ENCODE data around the gene C1QTNF12.
A peak's percentile ranks its signal among the peaks of the same experiment; 100 is the strongest.

C1QTNF12 gene

DNA sequence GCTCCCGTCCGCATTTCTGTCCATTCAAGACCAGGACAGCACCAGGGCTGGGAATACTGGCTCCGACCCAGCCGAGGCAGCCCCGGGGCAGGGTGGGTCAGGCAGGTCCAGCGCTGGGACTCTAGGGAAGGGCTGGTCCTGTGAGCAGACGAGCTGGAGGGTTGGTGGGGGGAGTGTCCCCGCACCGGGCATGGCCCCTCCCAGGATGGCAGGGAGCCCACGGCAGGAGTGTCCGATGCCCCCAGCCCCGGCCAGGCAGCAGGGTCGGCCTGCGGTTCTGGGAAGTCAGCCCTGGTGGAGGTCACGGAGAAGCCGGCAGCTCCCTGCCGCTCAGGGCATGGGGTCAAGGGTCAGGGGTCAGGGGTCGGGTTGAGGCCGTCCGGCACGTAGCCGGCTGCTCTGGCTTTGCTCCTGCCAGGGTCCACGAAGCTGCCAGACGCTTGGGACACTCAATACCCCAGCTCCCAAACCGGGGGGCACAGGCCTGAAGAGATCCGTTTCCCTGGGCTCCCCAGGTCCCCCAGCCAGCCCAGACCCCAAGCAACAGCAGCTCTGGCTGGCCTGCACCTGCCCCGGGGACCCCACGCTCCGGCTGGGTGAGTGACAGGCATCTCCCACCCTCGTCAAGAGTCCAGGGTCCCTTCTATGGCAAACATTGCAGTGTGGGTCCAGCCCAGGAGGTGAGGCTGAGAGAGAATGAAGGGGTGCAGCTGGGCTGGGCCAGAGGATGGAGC, 6.7 kb downstream of the C1QTNF12 start:
- DNase-seq = no peak

DNA sequence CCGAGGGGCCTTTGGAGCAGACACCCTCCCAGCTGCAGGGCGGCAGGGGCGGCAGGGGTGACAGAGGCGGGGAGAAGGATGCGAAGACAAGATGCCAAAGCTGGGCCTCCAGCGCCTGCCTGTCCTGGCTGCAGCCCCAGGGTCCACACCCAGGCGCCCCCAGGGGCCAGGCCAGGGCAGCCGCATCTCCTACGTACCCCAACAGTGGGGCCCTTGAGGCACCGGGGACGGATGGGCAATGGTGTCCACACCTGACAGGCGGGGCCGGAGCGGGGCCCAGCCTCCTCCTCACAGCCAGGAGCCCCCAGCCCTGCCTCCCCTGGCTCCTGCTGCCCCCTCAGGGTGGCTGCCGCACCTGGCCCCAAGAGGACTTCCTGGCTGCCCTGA, 7.3 kb downstream of the C1QTNF12 start:
- no peak for DNase-seq

DNA sequence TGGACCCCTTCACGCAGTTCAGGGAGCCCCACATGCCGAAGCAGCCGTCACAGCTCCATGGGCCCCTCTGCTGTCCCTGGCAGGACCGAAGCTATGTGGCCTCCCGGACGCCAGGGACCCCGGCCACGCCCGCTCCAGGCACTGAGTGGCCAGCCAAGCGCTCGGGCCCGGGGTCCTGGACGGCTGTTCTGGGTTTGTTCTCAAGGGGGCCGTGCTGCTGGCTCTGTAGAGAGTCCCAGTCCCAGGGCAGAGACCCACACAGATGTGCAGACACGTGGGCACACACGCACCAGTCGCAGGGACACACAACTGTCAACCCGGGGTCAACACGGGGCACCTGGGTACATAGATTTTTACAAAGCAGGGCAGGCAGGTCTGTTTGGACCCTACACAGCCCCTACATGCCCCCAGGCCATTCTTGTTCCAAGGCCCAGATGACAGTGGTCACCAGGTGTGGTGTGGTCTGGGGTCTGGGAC, 7.8 kb downstream of the C1QTNF12 start:
- no peak for DNase-seq

DNA sequence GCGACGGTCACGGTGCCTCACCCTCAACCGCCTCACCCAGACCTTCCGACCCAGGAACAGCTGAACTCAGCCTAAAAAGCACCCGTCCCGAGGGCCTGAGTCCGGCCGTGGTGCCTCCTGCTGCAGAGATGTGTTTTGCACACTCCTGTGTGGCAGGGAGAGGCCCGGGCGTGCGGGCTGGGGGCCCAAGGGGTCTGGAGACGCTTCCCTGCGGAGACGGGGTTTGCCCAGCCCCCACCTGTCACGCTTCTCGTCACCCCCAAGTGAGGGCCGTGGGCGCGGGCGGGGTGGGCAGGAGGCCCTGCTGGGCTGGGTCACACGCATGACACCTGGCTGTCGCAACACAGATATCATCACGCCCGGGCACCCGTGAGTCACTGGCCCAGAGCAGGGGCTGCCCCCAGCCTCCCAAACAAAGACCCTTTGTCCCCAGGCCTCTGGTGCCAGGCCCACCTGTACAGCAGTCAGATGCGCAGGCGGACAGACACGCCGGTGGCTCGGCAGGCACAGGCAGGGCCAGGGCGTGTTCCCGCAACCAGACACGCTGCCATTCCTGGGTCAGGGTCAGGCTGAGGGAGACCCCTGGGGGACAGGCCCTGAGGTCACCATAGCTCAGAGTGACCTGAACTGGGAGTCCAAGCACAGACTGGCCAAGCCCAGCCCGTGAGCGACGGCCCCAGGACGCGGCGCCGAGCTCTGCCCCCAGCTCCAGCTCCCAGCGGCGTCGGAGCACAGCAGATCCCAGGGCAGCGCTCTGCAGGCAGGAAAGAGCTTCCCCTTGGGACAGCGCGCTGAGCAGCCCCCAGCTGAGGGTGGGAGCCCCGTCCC, 8.4 kb downstream of the C1QTNF12 start:
- DNase-seq = no peak

DNA sequence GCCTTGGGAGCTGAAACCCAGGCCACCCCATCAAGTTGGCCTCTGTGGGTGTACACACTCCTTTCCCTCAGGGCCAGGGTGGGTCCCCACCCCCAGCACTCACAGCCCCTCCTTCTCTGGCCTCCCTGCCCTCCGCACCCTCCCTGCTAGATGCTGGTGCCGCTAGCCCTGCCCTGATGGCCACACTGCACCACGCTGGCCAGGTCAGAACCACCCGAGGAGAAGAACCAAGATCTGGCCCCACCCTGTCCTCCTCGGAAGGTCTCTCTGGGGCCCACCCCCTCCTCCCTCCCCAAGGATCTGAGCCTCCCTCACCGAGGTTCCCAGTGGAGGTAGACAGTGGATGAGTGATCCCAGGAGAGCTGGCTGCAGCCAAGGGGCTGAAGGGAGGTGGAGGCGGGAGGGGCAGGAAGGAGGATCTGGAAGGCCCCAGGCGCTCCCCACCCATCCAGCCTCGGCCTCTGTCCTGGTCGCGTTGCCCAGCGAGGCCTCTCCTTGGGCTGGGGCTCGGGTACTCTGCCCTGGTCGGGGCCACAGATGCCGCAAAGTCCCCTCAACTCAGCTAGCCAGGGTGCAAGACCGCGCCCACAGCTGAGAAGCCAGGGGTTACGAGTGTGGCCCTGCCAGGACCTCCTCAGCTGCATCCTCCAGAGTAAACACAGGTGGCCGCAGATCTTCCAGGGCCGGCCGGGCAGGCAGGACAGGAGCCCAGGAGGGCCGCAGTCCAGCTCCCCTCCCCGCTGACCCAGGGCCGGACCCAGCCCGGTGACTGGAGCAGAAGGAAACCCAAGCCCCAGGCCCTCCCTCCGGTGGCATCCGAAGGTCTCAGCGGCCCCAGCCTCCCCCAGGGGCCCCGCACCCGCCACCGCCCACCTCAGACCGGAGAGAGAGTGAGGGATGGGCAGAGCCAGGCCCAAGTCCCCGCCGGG, 9.3 kb downstream of the C1QTNF12 start:
- DNase-seq = no peak

DNA sequence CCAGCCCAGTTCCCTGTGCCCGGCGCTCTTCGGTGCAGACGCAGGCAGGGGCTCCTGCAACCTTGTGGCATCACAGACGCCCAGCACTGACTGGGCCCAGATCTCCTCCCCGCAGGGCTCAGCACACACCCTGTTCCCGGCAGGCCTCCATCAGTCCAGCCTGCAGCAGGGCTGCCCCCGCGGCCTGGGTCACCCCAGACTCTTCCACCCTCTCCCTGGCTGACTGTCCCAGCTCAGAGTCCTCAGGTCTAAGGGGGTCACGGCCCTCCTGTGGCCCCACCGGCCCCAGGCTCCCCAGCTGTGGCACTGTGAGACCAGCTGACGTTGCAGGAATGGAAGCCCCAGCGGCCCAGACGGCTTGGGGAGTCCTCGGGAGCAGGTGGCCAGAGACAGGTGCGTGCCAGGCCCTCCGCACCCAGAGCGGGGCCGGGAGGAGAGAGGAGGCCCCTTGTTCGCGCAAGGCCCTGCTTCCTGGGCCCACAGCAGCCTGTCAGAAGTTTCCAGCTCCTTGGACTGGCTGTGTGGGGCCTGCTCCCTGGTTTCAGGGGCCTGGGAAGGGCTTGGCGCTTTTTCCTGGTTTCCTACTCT, 10.3 kb downstream of the C1QTNF12 start:
- no peak for DNase-seq

DNA sequence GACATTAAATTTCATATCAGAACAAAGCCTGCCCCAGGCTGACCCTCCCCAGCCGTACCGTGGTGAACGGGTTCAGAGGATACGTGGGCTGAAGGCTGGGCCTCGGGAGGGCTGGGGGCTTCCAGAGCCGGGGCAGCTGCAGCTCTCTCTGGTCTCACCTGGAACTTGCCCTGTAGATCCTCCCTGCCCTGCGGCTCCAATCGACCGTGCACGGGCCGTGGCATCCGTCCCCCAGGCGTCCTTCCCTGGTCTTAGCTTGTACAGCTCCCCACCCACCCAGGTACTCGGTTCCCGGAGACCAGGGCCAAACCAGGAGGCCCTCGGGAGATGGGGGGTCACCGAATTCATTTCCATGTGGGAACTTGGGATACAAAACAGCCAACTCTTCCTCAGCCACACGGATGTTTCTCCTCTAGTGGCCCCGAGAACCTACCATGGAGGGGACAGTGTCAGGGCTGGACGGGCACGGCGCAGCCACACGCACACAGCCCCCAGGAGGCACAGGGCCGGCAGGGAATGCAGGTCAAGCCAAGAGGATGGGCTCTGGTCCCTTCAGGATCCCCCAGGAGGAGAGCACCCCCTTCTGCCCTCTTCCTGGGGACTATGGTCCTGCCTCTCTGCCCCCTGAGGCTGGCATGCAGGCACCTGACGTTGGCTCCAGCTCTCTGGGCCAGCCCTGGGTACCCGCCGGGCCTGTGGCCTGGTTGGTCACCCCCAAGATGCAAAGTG, 11.3 kb downstream of the C1QTNF12 start:
- no peak for DNase-seq

DNA sequence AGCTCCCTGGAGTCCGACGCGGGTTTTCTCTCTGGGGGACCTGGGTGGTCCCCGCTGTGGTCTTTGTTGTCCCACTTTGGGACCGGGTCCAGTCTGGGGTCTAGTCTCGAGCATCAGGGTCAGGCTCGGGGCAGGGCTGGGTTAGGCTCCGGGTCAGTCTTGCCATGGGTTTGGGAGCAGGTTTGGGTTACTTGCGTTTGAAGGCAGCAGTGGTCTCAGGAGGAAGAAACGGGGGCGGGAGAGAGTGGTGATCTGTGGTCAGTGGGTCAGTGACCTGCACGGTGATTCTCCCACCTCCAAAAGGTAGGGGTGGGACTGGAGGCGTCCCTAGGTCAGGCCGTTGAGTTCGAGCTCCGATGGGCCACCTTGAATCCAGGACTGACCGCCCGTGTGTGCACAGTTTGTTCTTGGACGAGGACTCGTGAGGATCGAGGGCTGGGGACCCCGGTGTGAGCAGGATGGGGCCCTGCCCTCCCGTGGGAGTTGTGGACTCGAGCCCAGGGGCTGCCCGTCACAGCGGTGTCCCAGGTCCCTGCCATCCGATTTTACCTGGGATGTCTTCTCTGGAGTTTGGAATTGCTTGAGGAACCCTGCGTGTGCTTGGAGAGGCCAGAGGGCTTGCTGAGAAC, 12.2 kb downstream of the C1QTNF12 start:
- DNase-seq = no peak

DNA sequence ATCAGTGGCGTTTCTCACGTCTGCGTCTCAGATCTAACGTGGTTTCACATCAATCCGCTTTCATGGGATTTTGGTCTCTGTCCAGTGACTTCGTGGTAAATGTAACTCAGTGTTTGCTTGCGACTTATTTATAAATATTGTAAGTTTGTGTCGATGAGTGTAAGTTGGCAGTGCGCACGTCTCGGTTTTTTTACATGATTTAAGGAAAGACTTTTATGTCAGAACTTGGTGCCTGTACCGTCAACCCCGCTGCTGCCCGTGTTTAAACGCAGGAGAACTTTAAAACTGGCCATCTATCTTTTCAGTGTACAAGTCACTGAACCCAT, 13.0 kb downstream of the C1QTNF12 start:
- DNase-seq = no peak

DNA sequence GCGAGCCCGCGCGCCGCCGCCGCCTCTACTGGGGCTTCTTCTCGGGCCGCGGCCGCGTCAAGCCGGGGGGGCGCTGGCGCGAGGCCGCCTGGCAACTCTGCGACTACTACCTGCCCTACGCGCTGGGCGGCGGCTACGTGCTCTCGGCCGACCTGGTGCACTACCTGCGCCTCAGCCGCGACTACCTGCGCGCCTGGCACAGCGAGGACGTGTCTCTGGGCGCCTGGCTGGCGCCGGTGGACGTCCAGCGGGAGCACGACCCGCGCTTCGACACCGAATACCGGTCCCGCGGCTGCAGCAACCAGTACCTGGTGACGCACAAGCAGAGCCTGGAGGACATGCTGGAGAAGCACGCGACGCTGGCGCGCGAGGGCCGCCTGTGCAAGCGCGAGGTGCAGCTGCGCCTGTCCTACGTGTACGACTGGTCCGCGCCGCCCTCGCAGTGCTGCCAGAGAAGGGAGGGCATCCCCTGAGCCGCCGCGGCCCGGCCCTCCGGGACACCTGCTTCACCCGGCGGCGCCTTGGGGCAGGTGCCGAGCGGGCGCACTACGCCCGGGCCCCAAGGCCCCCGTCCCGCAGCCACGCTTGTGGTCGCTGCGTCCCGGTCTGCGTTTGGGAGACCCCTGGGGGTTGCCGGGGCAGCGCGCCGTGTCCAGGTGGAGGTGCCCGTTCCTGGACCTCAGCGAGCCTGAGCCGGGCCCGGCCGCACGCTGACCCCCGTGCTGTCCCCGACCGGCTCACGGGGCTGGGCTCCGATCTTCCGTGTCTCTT, 13.5 kb downstream of the C1QTNF12 start:
- no peak for DNase-seq

DNA sequence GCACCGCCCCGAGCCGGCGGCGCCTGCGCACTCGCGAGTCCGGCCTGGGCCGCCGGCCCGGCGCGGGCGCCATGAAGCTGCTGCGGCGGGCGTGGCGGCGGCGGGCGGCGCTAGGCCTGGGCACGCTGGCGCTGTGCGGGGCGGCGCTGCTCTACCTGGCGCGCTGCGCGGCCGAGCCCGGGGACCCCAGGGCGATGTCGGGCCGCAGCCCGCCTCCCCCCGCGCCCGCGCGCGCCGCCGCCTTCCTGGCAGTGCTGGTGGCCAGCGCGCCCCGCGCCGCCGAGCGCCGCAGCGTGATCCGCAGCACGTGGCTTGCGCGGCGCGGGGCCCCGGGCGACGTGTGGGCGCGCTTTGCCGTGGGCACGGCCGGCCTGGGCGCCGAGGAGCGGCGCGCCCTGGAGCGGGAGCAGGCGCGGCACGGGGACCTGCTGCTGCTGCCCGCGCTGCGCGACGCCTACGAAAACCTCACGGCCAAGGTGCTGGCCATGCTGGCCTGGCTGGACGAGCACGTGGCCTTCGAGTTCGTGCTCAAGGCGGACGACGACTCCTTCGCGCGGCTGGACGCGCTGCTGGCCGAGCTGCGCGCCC, 14.2 kb downstream of the C1QTNF12 start, which contains the start of gene B3GALT6:
B3GALT6 (plus strand) TSS at position 30 of the 588 bp plus-strand sequence; CDS start at position 72, 42 bp downstream.
- no peak for DNase-seq

DNA sequence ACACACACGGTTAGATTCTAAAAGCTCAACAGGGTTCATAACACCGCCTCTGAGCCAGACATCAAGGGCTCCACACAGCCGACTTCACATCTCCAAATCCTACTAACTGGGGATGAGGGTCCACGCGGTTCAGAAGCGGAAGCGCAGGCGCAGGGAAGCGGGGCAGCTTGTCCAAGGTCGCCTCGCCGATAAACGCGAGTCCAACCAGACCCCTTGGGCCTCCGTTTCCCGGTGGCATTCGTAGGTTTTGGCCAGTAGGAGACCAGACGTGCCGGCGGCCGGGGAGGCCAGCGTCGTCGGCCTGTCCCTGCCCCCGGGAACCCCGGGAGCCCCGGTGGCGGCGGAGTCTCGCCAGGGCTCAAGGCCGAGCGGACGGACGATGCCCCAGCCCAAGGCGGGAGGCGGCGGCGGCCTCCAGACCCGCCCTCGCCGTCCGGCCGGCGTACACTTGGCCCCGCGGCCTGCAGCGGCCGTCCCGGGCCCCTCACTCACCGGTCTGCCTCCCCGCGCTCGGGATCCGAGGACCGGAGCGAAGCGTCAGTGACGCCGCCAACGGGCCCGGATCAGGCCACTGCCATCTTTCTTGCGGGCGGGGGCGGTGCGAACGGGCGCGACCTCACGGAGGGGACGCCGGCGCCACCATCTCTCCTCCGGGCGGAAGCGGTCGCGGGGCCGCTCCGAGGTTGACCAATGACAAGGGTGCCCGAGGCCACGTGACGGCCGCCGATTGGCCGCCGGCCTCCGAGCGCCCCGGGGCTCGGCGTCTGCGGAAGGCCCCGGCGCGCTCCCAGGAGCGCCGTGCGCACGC, 14.9 kb downstream of the C1QTNF12 start, which contains the start of gene SDF4:
SDF4 (minus strand) TSS at position 602 of the 808 bp plus-strand sequence. CDS start 3,229 bp downstream, outside the sequence.
- DNase-seq = peak; percentile 97

DNA sequence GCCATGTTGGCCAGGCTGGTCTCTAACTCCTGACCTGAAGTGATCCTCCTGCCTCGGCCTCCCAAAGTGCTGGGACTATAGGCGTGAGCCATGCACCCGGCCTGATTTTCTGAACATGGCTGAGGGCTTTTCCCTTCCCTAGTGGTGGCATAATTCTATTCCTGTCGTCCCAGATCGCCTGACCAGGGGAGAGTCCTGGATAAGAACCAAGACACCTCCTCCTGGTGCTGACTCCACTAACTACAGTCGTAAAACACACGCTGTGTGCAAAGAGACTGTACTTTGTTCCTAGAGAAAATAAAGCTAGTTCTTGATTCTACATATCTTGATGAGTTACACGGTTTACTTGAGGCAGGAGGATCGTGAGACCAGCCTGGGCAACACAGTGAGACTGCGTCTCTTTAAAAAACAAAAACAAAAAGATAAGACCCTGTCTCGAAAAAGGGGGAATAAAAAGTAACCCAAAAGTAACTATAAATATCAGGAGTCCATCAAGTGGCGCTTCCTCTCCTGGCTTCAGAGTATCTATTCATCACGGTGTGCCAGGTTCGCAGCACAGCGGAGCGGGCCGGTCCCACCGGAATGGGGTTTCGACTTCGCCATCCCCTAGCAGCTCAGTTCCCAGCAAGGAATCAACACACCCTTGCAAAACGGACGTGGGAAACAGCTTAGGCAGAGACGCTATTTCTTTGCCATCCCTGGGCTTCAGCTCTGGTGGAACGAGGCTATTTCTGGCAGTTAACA, 15.7 kb downstream of the C1QTNF12 start:
- DNase-seq = no peak

DNA sequence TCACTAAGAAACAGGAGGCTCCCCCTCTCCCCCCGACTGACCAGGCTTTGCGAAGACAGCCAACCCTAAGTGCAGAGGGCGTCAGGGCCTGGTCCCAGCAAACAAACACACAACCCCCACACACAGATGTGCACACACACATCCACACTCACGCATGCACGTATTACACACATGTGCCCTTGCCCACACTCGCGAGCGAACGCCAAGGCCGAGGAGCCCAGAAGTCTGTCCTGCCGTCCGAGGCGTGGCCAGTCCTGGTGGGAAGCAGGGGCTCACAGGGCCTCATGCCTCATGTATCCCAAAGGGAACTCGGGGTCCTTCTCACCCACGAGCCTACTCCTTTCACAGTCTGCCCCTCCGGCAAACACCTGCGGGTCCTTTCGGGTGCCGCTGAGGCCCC, 16.8 kb downstream of the C1QTNF12 start:
- no peak for DNase-seq

DNA sequence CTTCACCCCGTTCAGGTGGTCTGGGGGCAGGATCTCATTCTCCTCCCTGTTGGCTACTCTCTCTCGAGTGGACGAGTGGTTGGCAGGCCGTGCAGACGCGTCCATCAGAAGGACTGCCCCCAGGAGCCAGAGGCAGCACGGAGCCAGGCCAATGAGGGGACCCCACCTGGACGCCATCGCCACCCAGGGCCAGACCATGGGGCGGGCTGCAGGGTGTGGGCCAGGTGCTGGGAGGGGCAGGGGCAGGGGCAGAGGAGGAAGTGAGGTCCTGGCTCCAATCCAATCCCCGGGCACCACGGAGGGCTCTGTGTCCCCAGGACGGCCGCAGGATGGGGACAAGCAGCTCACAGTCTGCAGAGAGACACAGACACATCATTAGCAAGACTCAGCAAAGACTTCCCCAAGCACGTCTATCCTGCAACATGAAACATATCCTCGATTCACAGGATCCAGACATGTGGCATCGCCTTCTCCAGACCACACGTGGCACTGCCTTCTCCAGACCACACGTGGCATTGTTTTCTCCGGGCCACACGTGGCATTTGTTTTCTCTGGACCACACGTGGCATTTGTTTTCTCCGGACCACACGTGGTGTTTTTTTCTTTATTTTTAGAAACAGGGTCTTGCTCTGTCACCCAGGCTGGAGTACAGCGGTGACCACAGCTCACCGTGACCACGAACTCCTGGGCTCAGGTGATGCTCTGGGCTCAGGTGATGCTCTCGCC, 17.8 kb downstream of the C1QTNF12 start:
- DNase-seq = no peak

DNA sequence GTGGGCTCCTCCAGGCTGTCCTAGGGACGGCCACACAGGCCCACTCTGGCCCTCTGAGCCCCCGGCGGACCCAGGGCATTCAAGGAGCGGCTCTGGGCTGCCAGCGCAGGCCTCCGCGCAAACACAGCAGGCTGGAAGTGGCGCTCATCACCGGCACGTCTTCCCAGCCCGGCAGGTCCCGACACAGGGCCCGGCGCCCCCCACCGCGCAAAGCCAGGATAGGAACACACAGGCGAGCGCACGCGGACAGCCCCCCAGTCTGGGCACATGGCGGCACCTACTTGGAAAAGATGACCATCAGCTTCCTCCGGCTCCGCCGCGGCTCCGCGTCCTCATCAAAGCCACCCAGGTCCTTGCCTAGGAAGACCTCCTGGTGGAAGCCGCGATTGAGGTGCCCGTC, 18.3 kb downstream of the C1QTNF12 start:
- no peak for DNase-seq

DNA sequence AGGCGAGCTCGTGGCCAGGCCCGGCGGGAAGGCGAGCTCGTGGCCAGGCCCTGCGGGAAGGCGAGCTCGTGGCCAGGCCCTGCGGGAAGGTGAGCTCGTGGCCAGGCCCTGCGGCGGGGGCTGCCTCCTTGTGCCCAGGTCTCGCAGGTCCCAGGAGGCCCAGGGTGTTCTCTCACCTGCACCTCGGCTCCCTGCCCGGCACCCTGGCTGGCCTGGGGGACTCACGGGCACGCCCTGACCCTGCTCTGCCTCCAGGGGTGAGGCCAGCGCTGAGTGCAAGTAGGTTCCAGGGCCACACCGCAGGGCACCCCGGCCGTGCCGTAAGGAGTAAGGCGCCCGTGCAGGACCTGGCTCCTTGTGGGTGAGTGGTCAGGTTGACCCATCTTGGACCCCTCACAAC, 19.1 kb downstream of the C1QTNF12 start:
- no peak for DNase-seq
